ENCODE data around the gene TRUB2.

DNA sequence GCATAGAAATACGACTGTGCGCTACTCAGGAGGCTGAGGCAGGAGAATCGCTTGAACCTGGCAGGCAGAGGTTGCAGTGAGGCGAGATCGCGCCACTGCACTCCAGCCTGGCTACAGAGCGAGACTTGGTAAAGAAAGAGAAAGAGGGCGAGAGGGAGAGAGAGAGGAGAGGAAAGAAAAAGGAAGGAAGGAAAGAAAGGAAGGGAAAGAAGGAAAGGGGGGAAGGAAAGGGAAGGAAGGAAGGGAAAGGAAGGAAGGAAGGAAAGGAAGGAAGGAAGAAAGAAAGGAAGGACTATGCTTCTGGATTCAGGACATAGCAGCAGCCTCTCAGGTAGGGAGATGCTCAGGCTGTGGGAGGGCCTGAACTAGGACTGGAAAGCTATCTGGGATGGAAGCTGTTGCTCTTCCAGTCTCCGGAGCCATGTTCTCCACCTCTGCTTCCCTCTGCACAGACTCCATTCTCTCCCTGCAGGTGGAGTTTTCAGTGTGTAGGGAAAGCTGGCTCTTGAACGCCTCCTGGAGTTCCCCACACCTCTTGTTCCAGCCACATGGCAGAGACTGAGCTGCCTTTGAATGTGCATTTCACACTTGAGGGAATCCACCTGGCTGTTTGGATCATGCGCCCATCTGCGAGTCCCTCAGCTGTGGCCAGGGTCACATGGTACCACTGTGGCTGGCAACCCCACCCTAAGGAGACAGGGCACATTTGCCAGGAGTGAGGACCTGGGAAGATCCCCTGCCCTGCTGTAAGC lies 37.0 kb downstream of the TRUB2 start:
- no peak for TF ChIP-seq FOXK2 (IDR thresholded peaks at IDR 0.05)
- TF ChIP-seq FOXM1 (IDR thresholded peaks at IDR 0.05; ENCODE audit: borderline replicate concordance) = no peak
- no peak for TF ChIP-seq ZNF384 (IDR thresholded peaks at IDR 0.05)
